Thoracic aorta (tissue), 2 donors: ENCODE data around the gene NPRL2. TPM values are rescaled to one million over a fixed set of nuclear protein-coding genes. Genes with fewer than 3 reads are reported as not detected.

Experiments used
- ATAC-seq: fragments of 150-250 bp; one replicate; pipeline ENCODE4 v1.8.0; 2017; ENCODE audit warnings: low read depth; ENCODE audit not compliant: insufficient number of reproducible peaks, low FRiP score
- DNase-seq: peaks from one replicate; pipeline ENCODE4 v3.0.0-alpha.2; 2020; ENCODE audit warnings: low spot score
- H3K27ac ChIP-seq, 2 donors: fragments of 200-600 bp; sonication (generic); 1 replicate in 1 of 2; 2 replicates in 1 of 2; pipeline ENCODE4 v1.5.1; 2016; ENCODE audit warnings: mild to moderate bottlenecking in 2 of 2, moderate library complexity in 2 of 2
- H3K27me3 ChIP-seq: fragments of 200-600 bp; sonication (generic); replicated peaks from 2 replicates; pipeline ENCODE4 v1.6.0; 2016; ENCODE audit warnings: mild to moderate bottlenecking; ENCODE audit not compliant: insufficient read depth
- H3K36me3 ChIP-seq: fragments of 200-600 bp; sonication (generic); one replicate; pipeline ENCODE4 v1.5.1; 2016
- H3K4me1 ChIP-seq, 2 donors: fragments of 200-600 bp; sonication (generic); 1 replicate in 1 of 2; 2 replicates in 1 of 2; pipeline versions ENCODE4 v1.5.1 to v1.6.0; 2016; ENCODE audit warnings: low read depth in 2 of 2, mild to moderate bottlenecking in 1 of 2; ENCODE audit not compliant: control insufficient read depth in 1 of 2
- H3K4me3 ChIP-seq: fragments of 200-600 bp; sonication (generic); 2 replicates; pipeline ENCODE4 v1.5.1; 2016; ENCODE audit warnings: mild to moderate bottlenecking
- H3K9me3 ChIP-seq: fragments of 200-600 bp; sonication (generic); 2 replicates; pipeline ENCODE4 v1.5.1; 2016
- total RNA-seq, 2 donors: library from RNA; depleted of rRNA; stranded (reverse); fragments of >200 nt; gene quantifications; one replicate each; pipeline versions ENCODE4 v1.1.0 to v1.2.3, GENCODE V29; 2016
- TF ChIP-seq, protein P1 (sequence below): fragments of 200-600 bp; sonication (generic); IDR thresholded peaks from one replicate; pipeline ENCODE4 v1.5.1; 2019; ENCODE audit warnings: antibody characterized with exemption

The NPRL2 gene
- total RNA-seq, 2 donors from 2014 or later, result 15.4 to 21.0 TPM

DNA sequence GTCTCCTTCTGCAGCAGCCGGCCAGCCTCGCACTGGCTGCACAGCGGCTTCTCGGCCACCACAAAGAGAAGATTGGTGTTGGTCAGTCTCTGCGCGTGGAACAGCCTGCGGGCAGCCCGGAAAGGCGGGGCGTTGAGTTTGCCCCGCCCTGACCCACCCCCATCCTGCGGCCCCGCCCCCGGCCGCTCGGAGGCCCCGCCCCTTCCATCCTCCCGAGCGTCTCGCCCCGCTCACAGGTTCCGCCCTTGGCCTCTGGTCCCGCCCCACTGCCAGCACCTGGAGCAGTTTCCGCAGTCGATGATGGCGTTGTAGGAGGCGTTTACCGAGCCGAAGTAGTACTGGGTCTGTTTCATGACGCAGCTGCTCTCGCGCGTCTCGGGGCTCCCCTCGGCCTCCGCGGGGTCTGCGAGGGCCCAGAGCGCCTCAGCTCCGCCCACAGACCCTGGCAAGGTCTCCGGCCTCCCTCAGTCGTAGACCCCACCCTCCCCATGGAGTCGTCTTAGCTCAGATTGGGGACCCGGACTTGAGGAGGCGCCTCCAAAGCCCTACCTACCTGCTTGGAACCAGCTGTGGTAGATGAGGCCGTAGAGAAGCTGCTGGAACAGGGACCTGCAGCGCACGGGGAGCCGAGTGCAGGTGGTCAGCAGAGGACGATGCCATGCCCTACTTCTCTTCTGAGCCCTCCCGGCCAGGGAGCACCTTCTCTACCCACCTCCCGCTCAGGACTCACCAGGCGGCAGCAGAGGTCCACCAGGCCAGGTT is 14.7 kb upstream of the NPRL2 start:
- peak; percentile 53 for ATAC-seq
- peak; percentile 65 for DNase-seq
- TF ChIP-seq, protein P1, sequence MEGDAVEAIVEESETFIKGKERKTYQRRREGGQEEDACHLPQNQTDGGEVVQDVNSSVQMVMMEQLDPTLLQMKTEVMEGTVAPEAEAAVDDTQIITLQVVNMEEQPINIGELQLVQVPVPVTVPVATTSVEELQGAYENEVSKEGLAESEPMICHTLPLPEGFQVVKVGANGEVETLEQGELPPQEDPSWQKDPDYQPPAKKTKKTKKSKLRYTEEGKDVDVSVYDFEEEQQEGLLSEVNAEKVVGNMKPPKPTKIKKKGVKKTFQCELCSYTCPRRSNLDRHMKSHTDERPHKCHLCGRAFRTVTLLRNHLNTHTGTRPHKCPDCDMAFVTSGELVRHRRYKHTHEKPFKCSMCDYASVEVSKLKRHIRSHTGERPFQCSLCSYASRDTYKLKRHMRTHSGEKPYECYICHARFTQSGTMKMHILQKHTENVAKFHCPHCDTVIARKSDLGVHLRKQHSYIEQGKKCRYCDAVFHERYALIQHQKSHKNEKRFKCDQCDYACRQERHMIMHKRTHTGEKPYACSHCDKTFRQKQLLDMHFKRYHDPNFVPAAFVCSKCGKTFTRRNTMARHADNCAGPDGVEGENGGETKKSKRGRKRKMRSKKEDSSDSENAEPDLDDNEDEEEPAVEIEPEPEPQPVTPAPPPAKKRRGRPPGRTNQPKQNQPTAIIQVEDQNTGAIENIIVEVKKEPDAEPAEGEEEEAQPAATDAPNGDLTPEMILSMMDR, result no peak

DNA sequence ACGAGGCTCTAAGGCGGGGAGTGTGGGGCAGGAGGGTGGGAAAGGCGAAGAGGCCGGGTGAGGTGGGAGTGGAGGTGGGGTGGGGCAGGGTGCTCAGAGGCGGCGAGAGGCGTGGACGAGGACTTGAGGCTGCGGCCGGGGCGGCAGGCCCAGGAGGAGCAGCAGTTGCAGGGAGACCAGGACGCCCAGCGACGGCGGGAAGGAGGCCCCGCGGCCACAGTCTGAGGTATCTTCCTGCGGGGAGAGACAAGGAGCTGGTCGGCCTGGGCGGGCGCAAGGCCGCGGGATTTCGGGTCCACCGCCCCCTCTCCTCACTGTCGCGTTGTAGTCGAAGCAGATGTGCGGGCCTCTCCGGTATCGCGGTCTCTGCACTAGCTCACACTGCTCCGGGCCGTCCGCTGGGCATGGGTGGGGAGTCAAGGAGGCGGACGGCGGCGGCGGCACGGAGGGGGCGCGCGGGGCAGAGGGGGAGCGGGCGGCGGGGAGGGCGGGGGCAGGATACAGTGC is 14.1 kb upstream of the NPRL2 start:
- TF ChIP-seq, protein P1, result no peak
- Histone ChIP-seq H3K9me3 (no peaks in the 10 kb centered on the region), H3K36me3 (no peaks in the 10 kb centered on the region), H3K4me1 (peaks cover 6 to 22% of the 10 kb centered on the region in 2 donors), H3K27me3 (no peaks in the 10 kb centered on the region), H3K27ac (no peak overlapping the region), H3K4me3 (peak overlapping the region; percentile 80)
- DNase-seq (no peak), ATAC-seq (no peak)

More for the DNA sequence above, 14.7 kb upstream of the NPRL2 start:
- H3K36me3 ChIP-seq, result no peaks in the 10 kb centered on the region
- H3K4me3 ChIP-seq, result peak overlapping the region; percentile 80
- H3K4me1 ChIP-seq, result peaks cover 6 to 22% of the 10 kb centered on the region in 2 donors
- no peaks in the 10 kb centered on the region for H3K27me3 ChIP-seq
- no peak overlapping the region for H3K27ac ChIP-seq
- H3K9me3 ChIP-seq, result no peaks in the 10 kb centered on the region

DNA sequence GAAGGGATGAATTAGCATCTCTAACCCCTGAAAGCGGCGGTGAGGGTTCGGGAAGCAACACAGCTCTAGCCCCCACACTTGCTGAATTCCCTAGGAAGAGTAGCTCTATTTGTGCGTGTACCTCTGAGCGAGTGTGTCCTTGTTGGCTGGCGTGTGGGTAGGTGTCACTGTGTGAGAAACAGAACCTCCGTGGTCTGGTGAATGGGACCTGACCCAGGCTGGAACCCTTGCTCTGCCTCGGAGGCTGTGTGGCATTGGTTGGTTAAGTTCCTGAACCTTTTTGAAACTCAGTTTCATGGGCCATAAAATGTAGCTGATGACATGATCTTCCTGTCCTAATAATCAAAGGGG is 9.2 kb upstream of the NPRL2 start:
- DNase-seq (no peak), ATAC-seq (peak; percentile 21)
- no peaks in the 10 kb centered on the region for H3K27me3 ChIP-seq
- TF ChIP-seq, protein P1, result no peak
- H3K36me3 ChIP-seq, result peaks cover 20% of the 10 kb centered on the region
- H3K27ac ChIP-seq, result no peak overlapping the region
- peak overlapping the region; percentile 94 for H3K4me3 ChIP-seq
- no peaks in the 10 kb centered on the region for H3K9me3 ChIP-seq
- H3K4me1 ChIP-seq, result peaks cover 38 to 44% of the 10 kb centered on the region in 2 donors

- peaks cover 26% of the 10 kb centered on the region for H3K36me3 ChIP-seq
- TF ChIP-seq, protein P1, result no peak
- no peaks in the 10 kb centered on the region for H3K9me3 ChIP-seq
- H3K4me3 ChIP-seq, result peak within 1 kb of the TSS; percentile 94
- no peaks in the 10 kb centered on the region for H3K27me3 ChIP-seq
- peak within 1 kb of the TSS; percentile 82 to 91 for H3K27ac ChIP-seq
- H3K4me1 ChIP-seq, result peaks cover 32 to 40% of the 10 kb centered on the region in 2 donors
- ATAC-seq (peak; percentile 95), DNase-seq (peak; percentile 96)
These were observed 8.6 kb upstream of the NPRL2 start, which contains the start of gene TMEM115 for GRCh38 chr3:50358911-50359759. TSS of gene TMEM115 (minus strand) at chr3:50359521. CDS start at chr3:50359063, 458 bp downstream.
